GM23248 (cell line): ENCODE data around the gene NUDT14. TPM values are rescaled to one million over a fixed set of nuclear protein-coding genes. Genes with fewer than 3 reads are reported as not detected.

Source experiments
- DNase-seq: peaks from one replicate; pipeline ENCODE4 v3.0.0-alpha.2; 2015
- H2AFZ ChIP-seq: fragments of 200-600 bp; sonication (generic); 2 replicates; pipeline ENCODE4 v1.6.1; 2016; ENCODE audit warnings: antibody characterized with exemption
- H3F3A ChIP-seq: fragments of 200-600 bp; sonication (generic); 2 replicates; pipeline ENCODE4 v1.6.1; 2016; ENCODE audit warnings: mild to moderate bottlenecking, antibody characterized with exemption, mixed run types; ENCODE audit not compliant: insufficient read depth
- H3K27ac ChIP-seq: fragments of 200-600 bp; sonication (generic); 2 replicates; pipeline ENCODE4 v1.5.1; 2016; ENCODE audit warnings: mild to moderate bottlenecking
- H3K27me3 ChIP-seq: fragments of 200-600 bp; sonication (generic); replicated peaks from 2 replicates; pipeline ENCODE4 v1.6.1; 2016; ENCODE audit warnings: mild to moderate bottlenecking; ENCODE audit not compliant: insufficient read depth
- H3K36me3 ChIP-seq: fragments of 200-600 bp; sonication (generic); 2 replicates; pipeline ENCODE4 v1.6.1; 2016; ENCODE audit warnings: low read depth, mild to moderate bottlenecking
- H3K4me1 ChIP-seq: fragments of 200-600 bp; sonication (generic); 2 replicates; pipeline ENCODE4 v1.6.1; 2016; ENCODE audit warnings: mild to moderate bottlenecking; ENCODE audit not compliant: insufficient read depth
- H3K4me2 ChIP-seq: fragments of 200-600 bp; sonication (generic); one replicate; pipeline ENCODE4 v1.6.1; 2016; ENCODE audit warnings: mild to moderate bottlenecking; ENCODE audit not compliant: unreplicated experiment
- H3K4me3 ChIP-seq: fragments of 200-600 bp; sonication (generic); 2 replicates; pipeline ENCODE4 v1.5.1; 2016; ENCODE audit warnings: mild to moderate bottlenecking
- H3K79me2 ChIP-seq: fragments of 200-600 bp; sonication (generic); 2 replicates; pipeline ENCODE4 v1.6.1; 2016; ENCODE audit warnings: mild to moderate bottlenecking; ENCODE audit not compliant: insufficient read depth
- H3K9ac ChIP-seq: fragments of 200-600 bp; sonication (generic); 2 replicates; pipeline ENCODE4 v1.6.1; 2016; ENCODE audit warnings: mild to moderate bottlenecking
- H3K9me2 ChIP-seq: fragments of 200-600 bp; sonication (generic); 2 replicates; pipeline ENCODE4 v1.6.1; 2016; ENCODE audit warnings: mixed run types, mild to moderate bottlenecking, moderate library complexity; ENCODE audit not compliant: insufficient read depth
- H3K9me3 ChIP-seq: fragments of 200-600 bp; sonication (generic); one replicate; pipeline ENCODE4 v1.6.1; 2017; ENCODE audit warnings: low read depth
- H4K20me1 ChIP-seq: fragments of 200-600 bp; sonication (generic); 2 replicates; pipeline ENCODE4 v1.6.0; 2016; ENCODE audit not compliant: insufficient read depth
- EZH2 ChIP-seq: fragments of 200-600 bp; sonication (generic); IDR thresholded peaks from 2 replicates; pipeline ENCODE4 v1.6.1; 2018; ENCODE audit warnings: antibody characterized with exemption, mild to moderate bottlenecking; ENCODE audit not compliant: insufficient read depth, poor library complexity, severe bottlenecking
- EZH2phosphoT487 ChIP-seq: fragments of 200-600 bp; sonication (generic); IDR thresholded peaks from 2 replicates; pipeline ENCODE4 v1.6.1; 2018; ENCODE audit warnings: antibody characterized with exemption, moderate library complexity, mild to moderate bottlenecking, low read depth; ENCODE audit not compliant: insufficient read depth
- WGBS, 2 experiments: methylation state at CpG; one replicate each; pipeline ENCODE4 v1.1.6; 2015 to 2017; ENCODE audit warnings: low lambda C conversion rate in 2 of 2, low coverage in 1 of 2; ENCODE audit errors: missing lambda C conversion rate in 2 of 2; 5-methylcytosine and 5-hydroxymethylcytosine counted together
- in situ Hi-C: fragments of 300-500 bp; cut with MboI; formaldehyde crosslinking; loops from 2 replicates; pipeline ENCODE4 v1.15.0; 2020
- polyA plus RNA-seq: library from polyadenylated mRNA; unstranded; fragments of >200 nt; fragmentation: Nextera tagmentation; extraction: Ambion mirVana; gene quantifications from 2 replicates; pipeline ENCODE4 v1.2.1, GENCODE V29; 2016
- total RNA-seq: library from RNA; depleted of rRNA; stranded (reverse); fragments of >200 nt; shearing (Covaris generic); gene quantifications from 2 replicates; pipeline ENCODE4 v1.2.3, GENCODE V29; 2014

NUDT14 gene
- total and polyA plus RNA-seq, 2 experiments from 2014 or later = 8.6 to 10.8 TPM

GRCh38 chr14:105203057-105203531 is 22.0 kb upstream of the NUDT14 start:
- Histone ChIP-seq H3K4me1 (no peaks in the 10 kb centered on the region), H3K9ac (no peak overlapping the region), H2AFZ (no peak overlapping the region), H4K20me1 (no peaks in the 10 kb centered on the region), H3K79me2 (no peaks in the 10 kb centered on the region), H3K27ac (no peak overlapping the region), H3K4me3 (no peak overlapping the region), H3K4me2 (no peak overlapping the region), H3F3A (no peaks in the 10 kb centered on the region), H3K9me3 (no peaks in the 10 kb centered on the region), H3K9me2 (no peaks in the 10 kb centered on the region), H3K36me3 (no peaks in the 10 kb centered on the region), H3K27me3 (no peaks in the 10 kb centered on the region)
- WGBS, 2 experiments = 3 to 5% methylated on average over 18 of the region's 18 CpGs
- in situ Hi-C loops = no loop called here
- TF ChIP-seq EZH2 (no peak), EZH2phosphoT487 (no peak)
- peak; percentile 84 for DNase-seq

GRCh38 chr14:105201925-105202513 is 20.9 kb upstream of the NUDT14 start:
- Histone ChIP-seq H3K9ac (no peak overlapping the region), H3K79me2 (no peaks in the 10 kb centered on the region), H2AFZ (no peak overlapping the region), H3K27ac (no peak overlapping the region), H3K4me1 (no peaks in the 10 kb centered on the region), H3K36me3 (no peaks in the 10 kb centered on the region), H3K9me3 (no peaks in the 10 kb centered on the region), H3K4me2 (no peak overlapping the region), H3K4me3 (no peak overlapping the region), H3F3A (no peaks in the 10 kb centered on the region), H4K20me1 (no peaks in the 10 kb centered on the region), H3K27me3 (no peaks in the 10 kb centered on the region), H3K9me2 (no peaks in the 10 kb centered on the region)
- DNase-seq = no peak
- TF ChIP-seq EZH2 (no peak), EZH2phosphoT487 (no peak)
- in situ Hi-C loops = no loop called here
- WGBS, 2 experiments = 68 to 77% methylated on average over 20 of the region's 20 CpGs

- Histone ChIP-seq H3K36me3 (no peaks in the 10 kb centered on the region), H3K79me2 (no peaks in the 10 kb centered on the region), H3K4me3 (no peak overlapping the region), H3K27me3 (peaks cover 5% of the 10 kb centered on the region), H3K4me2 (no peak overlapping the region), H3F3A (no peaks in the 10 kb centered on the region), H3K9me3 (no peaks in the 10 kb centered on the region), H2AFZ (no peak overlapping the region), H3K27ac (no peak overlapping the region), H3K4me1 (no peaks in the 10 kb centered on the region), H4K20me1 (no peaks in the 10 kb centered on the region), H3K9ac (no peak overlapping the region), H3K9me2 (no peaks in the 10 kb centered on the region)
- TF ChIP-seq EZH2phosphoT487 = no peak
- no peak for TF ChIP-seq EZH2
- no peak for DNase-seq
- WGBS, 2 experiments = 49 to 69% methylated on average over 19 to 25 of the region's 28 CpGs
- in situ Hi-C loops = no loop called here
Measured at GRCh38 chr14:105201156-105201924, 20.2 kb upstream of the NUDT14 start.

GRCh38 chr14:105200641-105201040 is 19.5 kb upstream of the NUDT14 start:
- Histone ChIP-seq H3K4me1 (no peaks in the 10 kb centered on the region), H3K9ac (no peak overlapping the region), H4K20me1 (no peaks in the 10 kb centered on the region), H2AFZ (no peak overlapping the region), H3K79me2 (no peaks in the 10 kb centered on the region), H3K27ac (no peak overlapping the region), H3F3A (no peaks in the 10 kb centered on the region), H3K4me3 (no peak overlapping the region), H3K4me2 (no peak overlapping the region), H3K9me2 (no peaks in the 10 kb centered on the region), H3K9me3 (no peaks in the 10 kb centered on the region), H3K27me3 (peaks cover 12% of the 10 kb centered on the region), H3K36me3 (no peaks in the 10 kb centered on the region)
- TF ChIP-seq EZH2 (no peak), EZH2phosphoT487 (no peak)
- 66 to 72% methylated on average over 15 to 16 of the region's 16 CpGs for WGBS, 2 experiments
- in situ Hi-C loops = no loop called here
- no peak for DNase-seq
